Measurements from ENCODE around the gene AK2.
"Not testable (repeated sequence)": the region's sequence is repeated elsewhere in the genome, so short reads cannot be mapped to it uniquely, and the experiment has no call there.

AK2 gene

DNA sequence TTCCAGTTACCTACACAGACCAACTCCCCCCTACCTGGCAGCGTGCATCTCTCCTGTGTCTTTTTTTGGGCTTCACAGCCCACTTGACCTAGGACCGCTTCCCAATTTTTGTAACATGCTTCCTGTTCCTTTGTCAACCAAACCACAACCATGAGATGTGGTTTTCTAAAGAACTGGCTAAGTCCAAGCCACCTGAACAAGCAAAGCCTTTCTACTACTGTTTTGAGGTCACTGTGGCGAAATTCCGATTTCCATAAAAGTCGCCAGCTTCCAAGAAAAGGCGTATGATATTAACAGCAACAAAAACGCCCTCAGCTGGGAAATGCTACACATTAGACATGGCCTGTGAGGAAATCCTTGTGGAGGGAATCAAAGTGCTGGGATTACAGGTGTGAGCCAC lies 12.7 kb upstream of the AK2 start:
- no peak for DNase-seq
- Histone ChIP-seq H3K9ac (ENCODE audit: low read length) (no peak overlapping the region), H4K5ac (ENCODE audit: low read length) (no peak overlapping the region), H2BK120ac (ENCODE audit: low read depth, low read length) (no peak overlapping the region), H3K56ac (ENCODE audit: low read length) (no peak overlapping the region), H3K23ac (ENCODE audit: low read length) (no peak overlapping the region), H3K79me1 (ENCODE audit: low read length) (no peaks in the 10 kb centered on the region), H2BK5ac (ENCODE audit: low read length) (no peak overlapping the region), H3K27ac (ENCODE audit: low read depth, low read length) (no peak overlapping the region), H3K4me2 (ENCODE audit: low read length) (no peak overlapping the region), H3K36me3 (ENCODE audit: control insufficient read depth, insufficient read depth, low read length) (no peaks in the 10 kb centered on the region), H2AK5ac (ENCODE audit: low read length) (no peak overlapping the region), H3K79me2 (ENCODE audit: control insufficient read depth, insufficient read depth, low read length) (no peaks in the 10 kb centered on the region), H3K4ac (ENCODE audit: low read depth, low read length) (no peak overlapping the region), H3K4me1 (ENCODE audit: control insufficient read depth, low read depth, low read length) (peaks cover 2% of the 10 kb centered on the region), H3K18ac (ENCODE audit: low read length) (no peak overlapping the region), H4K8ac (ENCODE audit: low read depth, low read length) (no peak overlapping the region), H3K4me3 (ENCODE audit: low read length) (no peak overlapping the region), H3K27me3 (ENCODE audit: insufficient read depth, low read length, poor library complexity) (no peaks in the 10 kb centered on the region), H2BK15ac (replicated peaks; ENCODE audit: low read depth) (no peak overlapping the region)
- no CpG with 5 or more reads among the region's 7 CpGs for whole genome bisulfite sequencing (ENCODE audit: extremely low coverage, insufficient coverage, low lambda C conversion rate)

GRCh38 chr1:33048426-33048825 lies 11.7 kb upstream of the AK2 start:
- Histone ChIP-seq H2BK120ac (ENCODE audit: low read depth, low read length) (no peak overlapping the region), H3K27ac (ENCODE audit: low read depth, low read length) (no peak overlapping the region), H4K8ac (ENCODE audit: low read depth, low read length) (no peak overlapping the region), H3K23ac (ENCODE audit: low read length) (no peak overlapping the region), H4K5ac (ENCODE audit: low read length) (no peak overlapping the region), H2BK15ac (replicated peaks; ENCODE audit: low read depth) (no peak overlapping the region), H3K56ac (ENCODE audit: low read length) (no peak overlapping the region), H2AK5ac (ENCODE audit: low read length) (no peak overlapping the region), H3K79me2 (ENCODE audit: control insufficient read depth, insufficient read depth, low read length) (no peaks in the 10 kb centered on the region), H3K9ac (ENCODE audit: low read length) (no peak overlapping the region), H3K4me3 (ENCODE audit: low read length) (no peak overlapping the region), H2BK5ac (ENCODE audit: low read length) (no peak overlapping the region), H3K4ac (ENCODE audit: low read depth, low read length) (no peak overlapping the region), H3K36me3 (ENCODE audit: control insufficient read depth, insufficient read depth, low read length) (no peaks in the 10 kb centered on the region), H3K27me3 (ENCODE audit: insufficient read depth, low read length, poor library complexity) (no peaks in the 10 kb centered on the region), H3K4me2 (ENCODE audit: low read length) (no peak overlapping the region), H3K79me1 (ENCODE audit: low read length) (no peaks in the 10 kb centered on the region), H3K4me1 (ENCODE audit: control insufficient read depth, low read depth, low read length) (peaks cover 2% of the 10 kb centered on the region), H3K18ac (ENCODE audit: low read length) (no peak overlapping the region)
- no CpG with 5 or more reads among the region's 3 CpGs for WGBS (ENCODE audit: extremely low coverage, insufficient coverage, low lambda C conversion rate)
- no peak for DNase-seq

DNA sequence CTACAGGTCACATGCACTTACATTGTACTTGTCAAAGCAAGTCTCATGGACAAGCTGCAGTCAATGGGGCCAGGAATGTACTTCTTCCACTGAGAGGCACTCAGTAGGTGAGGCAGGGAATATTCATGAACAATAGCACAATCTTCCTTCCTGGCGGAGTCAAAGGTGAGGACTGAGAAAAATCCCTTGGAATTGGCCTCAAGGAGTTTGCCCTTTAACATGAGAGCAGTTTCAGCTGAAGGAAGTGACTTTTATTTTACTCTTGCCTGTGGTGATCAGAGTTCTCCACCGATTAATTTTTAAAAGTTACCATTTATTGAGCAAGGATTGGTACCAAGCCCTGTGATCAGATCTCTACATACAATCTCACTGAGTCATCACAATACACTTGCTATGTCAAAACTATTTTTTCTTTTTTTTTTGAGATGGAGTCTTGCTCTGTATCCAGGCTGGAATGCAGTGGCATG lies 11.2 kb upstream of the AK2 start:
- no peaks in the 10 kb centered on the region for H3K79me1 ChIP-seq (ENCODE audit: low read length)
- no peaks in the 10 kb centered on the region for H3K27me3 ChIP-seq (ENCODE audit: insufficient read depth, low read length, poor library complexity)
- WGBS (ENCODE audit: extremely low coverage, insufficient coverage, low lambda C conversion rate), result no CpG with 5 or more reads among the region's 2 CpGs
- no peaks in the 10 kb centered on the region for H3K36me3 ChIP-seq (ENCODE audit: control insufficient read depth, insufficient read depth, low read length)
- peaks cover 2% of the 10 kb centered on the region for H3K4me1 ChIP-seq (ENCODE audit: control insufficient read depth, low read depth, low read length)
- DNase-seq, result no peak
- no peak overlapping the region for H3K23ac ChIP-seq (ENCODE audit: low read length)
- H3K4me2 ChIP-seq (ENCODE audit: low read length), result no peak overlapping the region
- no peak overlapping the region for H2AK5ac ChIP-seq (ENCODE audit: low read length)
- no peaks in the 10 kb centered on the region for H3K79me2 ChIP-seq (ENCODE audit: control insufficient read depth, insufficient read depth, low read length)
- H2BK120ac ChIP-seq (ENCODE audit: low read depth, low read length), result no peak overlapping the region
- H4K5ac ChIP-seq (ENCODE audit: low read length), result no peak overlapping the region
- no peak overlapping the region for H2BK5ac ChIP-seq (ENCODE audit: low read length)
- no peak overlapping the region for H4K8ac ChIP-seq (ENCODE audit: low read depth, low read length)
- H3K9ac ChIP-seq (ENCODE audit: low read length), result no peak overlapping the region
- no peak overlapping the region for H3K4ac ChIP-seq (ENCODE audit: low read depth, low read length)
- H2BK15ac ChIP-seq (replicated peaks; ENCODE audit: low read depth), result no peak overlapping the region
- H3K27ac ChIP-seq (ENCODE audit: low read depth, low read length), result no peak overlapping the region
- no peak overlapping the region for H3K56ac ChIP-seq (ENCODE audit: low read length)
- H3K18ac ChIP-seq (ENCODE audit: low read length), result no peak overlapping the region
- H3K4me3 ChIP-seq (ENCODE audit: low read length), result no peak overlapping the region

DNA sequence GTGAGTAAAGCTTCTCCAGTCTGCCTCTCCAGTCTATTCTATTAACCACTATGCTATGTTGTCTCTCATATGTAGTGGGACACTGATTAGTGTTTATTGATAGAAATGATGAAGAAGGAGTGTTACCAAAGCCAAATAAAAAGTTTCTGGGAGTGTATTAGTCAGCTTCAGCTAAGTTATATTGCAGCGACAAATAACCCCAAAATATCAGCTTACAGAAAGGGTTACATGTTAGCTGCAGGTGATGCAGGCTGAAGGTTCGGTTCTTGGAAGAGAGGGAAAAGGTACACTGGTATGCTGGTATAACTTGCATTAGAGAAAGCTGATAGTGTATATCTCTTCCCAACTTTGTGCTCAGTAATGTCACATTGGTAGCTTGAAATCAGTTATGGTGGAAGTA lies 10.6 kb upstream of the AK2 start:
- H3K27me3 ChIP-seq (ENCODE audit: insufficient read depth, low read length, poor library complexity), result no peaks in the 10 kb centered on the region
- H2BK15ac ChIP-seq (replicated peaks; ENCODE audit: low read depth), result no peak overlapping the region
- no peak overlapping the region for H2BK5ac ChIP-seq (ENCODE audit: low read length)
- H2BK120ac ChIP-seq (ENCODE audit: low read depth, low read length), result no peak overlapping the region
- H3K18ac ChIP-seq (ENCODE audit: low read length), result no peak overlapping the region
- no peak for DNase-seq
- H3K56ac ChIP-seq (ENCODE audit: low read length), result no peak overlapping the region
- H3K79me1 ChIP-seq (ENCODE audit: low read length), result no peaks in the 10 kb centered on the region
- no peak overlapping the region for H3K4me2 ChIP-seq (ENCODE audit: low read length)
- H3K27ac ChIP-seq (ENCODE audit: low read depth, low read length), result no peak overlapping the region
- no peak overlapping the region for H2AK5ac ChIP-seq (ENCODE audit: low read length)
- H3K79me2 ChIP-seq (ENCODE audit: control insufficient read depth, insufficient read depth, low read length), result no peaks in the 10 kb centered on the region
- H3K4me1 ChIP-seq (ENCODE audit: control insufficient read depth, low read depth, low read length), result peaks cover 2% of the 10 kb centered on the region
- no peak overlapping the region for H3K4me3 ChIP-seq (ENCODE audit: low read length)
- H4K8ac ChIP-seq (ENCODE audit: low read depth, low read length), result no peak overlapping the region
- no peak overlapping the region for H4K5ac ChIP-seq (ENCODE audit: low read length)
- no peak overlapping the region for H3K9ac ChIP-seq (ENCODE audit: low read length)
- no CpG with 5 or more reads among the region's 2 CpGs for WGBS (ENCODE audit: extremely low coverage, insufficient coverage, low lambda C conversion rate)
- H3K23ac ChIP-seq (ENCODE audit: low read length), result no peak overlapping the region
- no peak overlapping the region for H3K4ac ChIP-seq (ENCODE audit: low read depth, low read length)
- no peaks in the 10 kb centered on the region for H3K36me3 ChIP-seq (ENCODE audit: control insufficient read depth, insufficient read depth, low read length)

DNA sequence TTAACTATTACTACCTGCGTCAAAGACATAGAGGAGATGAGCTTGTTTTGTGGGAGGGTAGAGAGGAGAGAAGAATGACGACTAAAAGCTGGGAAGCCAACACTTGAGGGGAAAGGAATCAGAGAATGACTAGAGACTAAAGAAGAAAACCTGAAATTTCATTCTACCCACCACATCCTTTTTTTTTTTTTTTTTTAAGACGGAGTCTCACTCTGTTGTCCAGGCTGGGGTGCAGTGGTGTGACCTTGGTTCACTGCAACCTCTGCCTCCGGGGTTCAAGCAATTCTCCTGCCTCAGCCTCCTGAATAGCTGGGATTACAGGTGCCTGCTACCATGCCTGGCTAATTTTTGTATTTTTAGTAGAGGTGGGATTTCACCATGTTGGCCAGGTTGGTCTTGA lies 9.6 kb upstream of the AK2 start:
- not testable (repeated sequence) for H3K23ac ChIP-seq (ENCODE audit: low read length); H3K4me2 ChIP-seq (ENCODE audit: low read length); H3K9ac ChIP-seq (ENCODE audit: low read length); H3K27me3 ChIP-seq (ENCODE audit: insufficient read depth, low read length, poor library complexity); H2BK5ac ChIP-seq (ENCODE audit: low read length); H2BK15ac ChIP-seq (replicated peaks; ENCODE audit: low read depth); H2AK5ac ChIP-seq (ENCODE audit: low read length); H3K36me3 ChIP-seq (ENCODE audit: control insufficient read depth, insufficient read depth, low read length); H3K18ac ChIP-seq (ENCODE audit: low read length); H3K27ac ChIP-seq (ENCODE audit: low read depth, low read length); H3K79me2 ChIP-seq (ENCODE audit: control insufficient read depth, insufficient read depth, low read length); H3K79me1 ChIP-seq (ENCODE audit: low read length); H3K4me1 ChIP-seq (ENCODE audit: control insufficient read depth, low read depth, low read length); H3K4ac ChIP-seq (ENCODE audit: low read depth, low read length); H3K56ac ChIP-seq (ENCODE audit: low read length); H2BK120ac ChIP-seq (ENCODE audit: low read depth, low read length); H4K5ac ChIP-seq (ENCODE audit: low read length); H3K4me3 ChIP-seq (ENCODE audit: low read length); DNase-seq; H4K8ac ChIP-seq (ENCODE audit: low read depth, low read length)
- no CpG with 5 or more reads among the region's 4 CpGs for WGBS (ENCODE audit: extremely low coverage, insufficient coverage, low lambda C conversion rate)

GRCh38 chr1:33045814-33046213 lies 9.1 kb upstream of the AK2 start:
- Histone ChIP-seq H2AK5ac (ENCODE audit: low read length) (no peak overlapping the region), H3K27ac (ENCODE audit: low read depth, low read length) (no peak overlapping the region), H3K4me2 (ENCODE audit: low read length) (no peak overlapping the region), H3K56ac (ENCODE audit: low read length) (no peak overlapping the region), H4K8ac (ENCODE audit: low read depth, low read length) (no peak overlapping the region), H2BK120ac (ENCODE audit: low read depth, low read length) (no peak overlapping the region), H3K4ac (ENCODE audit: low read depth, low read length) (no peak overlapping the region), H3K79me1 (ENCODE audit: low read length) (no peaks in the 10 kb centered on the region), H3K36me3 (ENCODE audit: control insufficient read depth, insufficient read depth, low read length) (no peaks in the 10 kb centered on the region), H3K79me2 (ENCODE audit: control insufficient read depth, insufficient read depth, low read length) (no peaks in the 10 kb centered on the region), H3K4me1 (ENCODE audit: control insufficient read depth, low read depth, low read length) (peaks cover 2% of the 10 kb centered on the region), H4K5ac (ENCODE audit: low read length) (no peak overlapping the region), H3K18ac (ENCODE audit: low read length) (no peak overlapping the region), H3K9ac (ENCODE audit: low read length) (no peak overlapping the region), H2BK15ac (replicated peaks; ENCODE audit: low read depth) (no peak overlapping the region), H3K27me3 (ENCODE audit: insufficient read depth, low read length, poor library complexity) (no peaks in the 10 kb centered on the region), H3K4me3 (ENCODE audit: low read length) (no peak overlapping the region), H3K23ac (ENCODE audit: low read length) (no peak overlapping the region), H2BK5ac (ENCODE audit: low read length) (no peak overlapping the region)
- DNase-seq, result peak; percentile 43
- no CpG with 5 or more reads among the region's 6 CpGs for WGBS (ENCODE audit: extremely low coverage, insufficient coverage, low lambda C conversion rate)

All from mesendoderm (in vitro differentiated cells).